Measurements from ENCODE around the gene RECQL. TPM values are rescaled to one million over a fixed set of nuclear protein-coding genes. Genes with fewer than 3 reads are reported as not detected.

The RECQL gene
- total RNA-seq, 1 experiment from 2014 or later, result 32.1 TPM

DNA sequence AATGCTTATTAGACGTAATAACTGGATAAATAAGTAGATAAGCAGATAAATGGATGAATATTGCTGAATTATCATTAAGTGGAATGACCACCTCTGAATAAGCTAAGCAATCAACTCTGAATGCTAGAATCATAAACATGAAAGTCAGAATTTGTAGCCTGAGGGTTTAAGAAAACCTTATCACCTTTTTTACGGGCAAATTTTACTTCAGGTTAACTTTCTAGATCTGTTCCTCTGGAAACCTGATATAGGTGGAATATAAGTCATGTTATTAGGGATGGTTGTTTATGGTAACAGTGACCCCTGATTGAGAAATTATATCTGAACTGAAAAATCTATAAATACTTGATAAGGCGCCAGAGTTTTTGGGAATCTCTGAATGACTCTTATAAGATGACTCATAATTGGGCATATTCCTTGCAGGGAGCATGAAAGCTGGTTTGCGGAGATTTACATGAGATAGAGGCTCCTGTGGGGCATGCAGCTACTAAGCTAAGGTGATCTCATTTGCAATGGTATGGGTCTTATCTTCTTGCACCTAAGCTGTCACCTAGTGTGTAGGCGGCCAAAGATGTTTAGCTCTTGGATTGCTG, 36.7 kb upstream of the RECQL start:
- BruUV-seq (replicated peaks), result no TSS peak
- Mint-ChIP-seq H3K4me3 (ENCODE audit: low read depth, unreplicated experiment) (no peak overlapping the region), H3K27me3 (ENCODE audit: unreplicated experiment) (peaks cover 13% of the 10 kb centered on the region), H3K36me3 (ENCODE audit: insufficient read depth, unreplicated experiment) (no peaks in the 10 kb centered on the region), H3K4me1 (ENCODE audit: low read depth, unreplicated experiment) (no peaks in the 10 kb centered on the region), H3K9me3 (ENCODE audit: low read depth, unreplicated experiment) (no peaks in the 10 kb centered on the region), H3K27ac (ENCODE audit: unreplicated experiment) (no peak overlapping the region)
- CTCF ChIA-PET, result no interaction called here
- no peak for DNase-seq
- TF ChIP-seq, protein P1, sequence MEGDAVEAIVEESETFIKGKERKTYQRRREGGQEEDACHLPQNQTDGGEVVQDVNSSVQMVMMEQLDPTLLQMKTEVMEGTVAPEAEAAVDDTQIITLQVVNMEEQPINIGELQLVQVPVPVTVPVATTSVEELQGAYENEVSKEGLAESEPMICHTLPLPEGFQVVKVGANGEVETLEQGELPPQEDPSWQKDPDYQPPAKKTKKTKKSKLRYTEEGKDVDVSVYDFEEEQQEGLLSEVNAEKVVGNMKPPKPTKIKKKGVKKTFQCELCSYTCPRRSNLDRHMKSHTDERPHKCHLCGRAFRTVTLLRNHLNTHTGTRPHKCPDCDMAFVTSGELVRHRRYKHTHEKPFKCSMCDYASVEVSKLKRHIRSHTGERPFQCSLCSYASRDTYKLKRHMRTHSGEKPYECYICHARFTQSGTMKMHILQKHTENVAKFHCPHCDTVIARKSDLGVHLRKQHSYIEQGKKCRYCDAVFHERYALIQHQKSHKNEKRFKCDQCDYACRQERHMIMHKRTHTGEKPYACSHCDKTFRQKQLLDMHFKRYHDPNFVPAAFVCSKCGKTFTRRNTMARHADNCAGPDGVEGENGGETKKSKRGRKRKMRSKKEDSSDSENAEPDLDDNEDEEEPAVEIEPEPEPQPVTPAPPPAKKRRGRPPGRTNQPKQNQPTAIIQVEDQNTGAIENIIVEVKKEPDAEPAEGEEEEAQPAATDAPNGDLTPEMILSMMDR (IDR thresholded peaks at IDR 0.05; ENCODE audit: unreplicated experiment), result no peak
- intact Hi-C loops (cut with micrococcal nuclease; ENCODE audit: unreplicated experiment), result no loop called here

DNA sequence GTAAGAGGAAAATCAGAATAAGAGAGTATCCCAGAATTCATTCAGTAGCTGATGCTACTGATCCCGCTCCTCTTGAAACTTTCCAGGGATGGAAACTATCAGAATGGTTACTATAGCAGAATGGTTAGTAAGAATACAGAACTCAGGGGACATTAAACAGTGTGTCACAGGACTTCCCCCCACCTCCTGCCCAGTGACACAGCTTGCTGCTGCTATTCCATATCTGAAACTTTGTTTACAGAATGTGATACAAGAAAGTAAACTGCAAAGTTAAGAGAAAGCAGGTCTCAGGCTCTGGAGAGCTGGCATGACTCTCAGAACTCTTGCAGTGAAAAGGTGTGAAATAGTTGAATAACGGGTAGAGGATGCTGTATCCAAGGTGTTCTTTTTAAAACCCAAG, 28.0 kb upstream of the RECQL start:
- CTCF ChIA-PET, result no interaction called here
- Mint-ChIP-seq H3K4me1 (ENCODE audit: low read depth, unreplicated experiment) (no peaks in the 10 kb centered on the region), H3K27me3 (ENCODE audit: unreplicated experiment) (peaks cover 26% of the 10 kb centered on the region), H3K27ac (ENCODE audit: unreplicated experiment) (no peak overlapping the region), H3K4me3 (ENCODE audit: low read depth, unreplicated experiment) (no peak overlapping the region), H3K36me3 (ENCODE audit: insufficient read depth, unreplicated experiment) (peaks cover 5% of the 10 kb centered on the region), H3K9me3 (ENCODE audit: low read depth, unreplicated experiment) (peaks cover 5% of the 10 kb centered on the region)
- BruUV-seq (replicated peaks), result no TSS peak
- intact Hi-C loops (cut with micrococcal nuclease; ENCODE audit: unreplicated experiment), result no loop called here
- TF ChIP-seq, protein P1 (IDR thresholded peaks at IDR 0.05; ENCODE audit: unreplicated experiment), result no peak
- no peak for DNase-seq

- Mint-ChIP-seq H3K9me3 (ENCODE audit: low read depth, unreplicated experiment) (peaks cover 8% of the 10 kb centered on the region), H3K27ac (ENCODE audit: unreplicated experiment) (no peak overlapping the region), H3K4me1 (ENCODE audit: low read depth, unreplicated experiment) (no peaks in the 10 kb centered on the region), H3K36me3 (ENCODE audit: insufficient read depth, unreplicated experiment) (peaks cover 5% of the 10 kb centered on the region), H3K27me3 (ENCODE audit: unreplicated experiment) (peaks cover 26% of the 10 kb centered on the region), H3K4me3 (ENCODE audit: low read depth, unreplicated experiment) (no peak overlapping the region)
- intact Hi-C loops (cut with micrococcal nuclease; ENCODE audit: unreplicated experiment), result no loop called here
- TF ChIP-seq, protein P1 (IDR thresholded peaks at IDR 0.05; ENCODE audit: unreplicated experiment), result no peak
- BruUV-seq (replicated peaks), result no TSS peak
- DNase-seq, result no peak
- CTCF ChIA-PET, result no interaction called here
Observed at GRCh38 chr12:21528953-21529352, 27.5 kb upstream of the RECQL start.

GRCh38 chr12:21527451-21528180, 26.2 kb upstream of the RECQL start:
- Mint-ChIP-seq H3K27me3 (ENCODE audit: unreplicated experiment) (peaks cover 26% of the 10 kb centered on the region), H3K36me3 (ENCODE audit: insufficient read depth, unreplicated experiment) (peaks cover 5% of the 10 kb centered on the region), H3K4me1 (ENCODE audit: low read depth, unreplicated experiment) (no peaks in the 10 kb centered on the region), H3K4me3 (ENCODE audit: low read depth, unreplicated experiment) (peak overlapping the region; percentile 69), H3K9me3 (ENCODE audit: low read depth, unreplicated experiment) (peaks cover 8% of the 10 kb centered on the region), H3K27ac (ENCODE audit: unreplicated experiment) (no peak overlapping the region)
- intact Hi-C loops (cut with micrococcal nuclease; ENCODE audit: unreplicated experiment), result loop anchor here (1.0 kb wide), 1 partner anchor 28 kb away; no protein-coding TSS in a partner anchor
- TF ChIP-seq, protein P1 (IDR thresholded peaks at IDR 0.05; ENCODE audit: unreplicated experiment), result no peak
- DNase-seq, result peak; percentile 52
- no TSS peak for BruUV-seq (replicated peaks)
- CTCF ChIA-PET, result no interaction called here
